Stomach (tissue), 9 donors: ENCODE data around the gene GPR25. TPM values are rescaled to one million over a fixed set of nuclear protein-coding genes. Genes with fewer than 3 reads are reported as not detected.

Experiments used
- DNase-seq, 2 donors: peaks; one replicate each; pipeline versions ENCODE4 v3.0.0 to v3.0.0-alpha.2; 2013 to 2019
- H3K27ac ChIP-seq, 5 donors: fragments of 200-600 bp in 4 of 5; sonication (generic) in 4 of 5; one replicate each; pipeline ENCODE4 v1.5.1; 2013 to 2019; ENCODE audit warnings: mild to moderate bottlenecking in 1 of 5, moderate library complexity in 1 of 5
- H3K27me3 ChIP-seq, 3 donors: fragments of 200-600 bp; sonication (generic); one replicate each; pipeline ENCODE4 v1.5.1; 2017 to 2019; ENCODE audit warnings: mixed run types in 1 of 3
- H3K36me3 ChIP-seq, 4 donors: fragments of 200-600 bp; sonication (generic); 1 replicate in 3 of 4; 2 replicates in 1 of 4; pipeline ENCODE4 v1.5.1; 2016 to 2019
- H3K4me1 ChIP-seq, 4 donors: fragments of 200-600 bp; sonication (generic); one replicate each; pipeline ENCODE4 v1.5.1; 2016 to 2019
- H3K4me3 ChIP-seq, 4 donors: fragments of 200-600 bp; sonication (generic) in 3 of 4; one replicate each; pipeline ENCODE4 v1.5.1; 2016 to 2019; ENCODE audit warnings: mild to moderate bottlenecking in 1 of 4
- H3K9me3 ChIP-seq, 4 donors: fragments of 200-600 bp; sonication (generic); one replicate each; pipeline ENCODE4 v1.5.1; 2016 to 2019
- CTCF ChIP-seq, 7 experiments: fragments of 450-650 bp in 4 of 7; fragments of 200-600 bp in 3 of 7; sonication (generic) in 3 of 7; IDR thresholded peaks; one replicate each; pipeline ENCODE4 v1.5.1; 2016 to 2019; ENCODE audit warnings: antibody characterized with exemption in 7 of 7, control low read depth in 2 of 7, mild to moderate bottlenecking in 1 of 7
- EP300 ChIP-seq: sonication (generic); formaldehyde crosslinking; IDR thresholded peaks from one replicate; pipeline ENCODE4 v1.6.1; 2017; ENCODE audit warnings: antibody characterized with exemption
- POLR2A ChIP-seq, 4 donors: fragments of 450-650 bp; IDR thresholded peaks; one replicate each; pipeline ENCODE4 v1.6.1; 2016; ENCODE audit warnings: antibody characterized with exemption in 4 of 4, control low read depth in 2 of 4, mild to moderate bottlenecking in 1 of 4, moderate library complexity in 1 of 4
- POLR2AphosphoS5 ChIP-seq, 3 donors: sonication (generic); formaldehyde crosslinking; IDR thresholded peaks; one replicate each; pipeline ENCODE4 v1.6.1; 2016; ENCODE audit warnings: antibody characterized with exemption in 3 of 3
- WGBS, 5 donors: extraction: QIAGEN DNeasy Blood & Tissue Kit in 3 of 5; methylation state at CpG; one replicate each; pipeline versions ENCODE4 v1.1.5 to v1.1.7; 2013 to 2018; 5-methylcytosine and 5-hydroxymethylcytosine counted together
- intact Hi-C: fragments of 100-400 bp; cut with DNase I; formaldehyde crosslinking; loops from one replicate; pipeline ENCODE4 v1.15.1; 2023; ENCODE audit warnings: low total_unique reads
- polyA plus RNA-seq, 3 donors: library from polyadenylated mRNA; stranded (reverse); fragments of 200-250 nt; gene quantifications; one replicate each; pipeline ENCODE4 v1.2.3, GENCODE V29; 2013
- total RNA-seq, 5 donors: library from RNA; depleted of rRNA; stranded (reverse); fragments of >200 nt; gene quantifications; one replicate each; pipeline versions ENCODE4 v1.1.0 to v1.2.3, GENCODE V29; 2014 to 2016
- donor health status: healthy with polysubstance abuse.
- donor health status: Bipolar disorder and iron deficiency.
- donor health status: healthy.

The GPR25 gene
- total and polyA plus RNA-seq, 8 donors = 0.08 to 1.5 (median 0.75) TPM; not detected in 5

GRCh38 chr1:200906491-200906890 is 33.7 kb downstream of the GPR25 start:
- Histone ChIP-seq H3K36me3 (peaks cover 0 to 52% (median 16%) of the 10 kb centered on the region in 4 donors), H3K27ac (peak overlapping the region in 3 of 5 donors; percentile 38 to 73 (median 54)), H3K4me3 (no peak overlapping the region), H3K9me3 (no peaks in the 10 kb centered on the region), H3K4me1 (peaks cover 3 to 69% (median 25%) of the 10 kb centered on the region in 4 donors), H3K27me3 (no peaks in the 10 kb centered on the region)
- WGBS, 5 donors = 83 to 89% (median 85%) methylated on average over 2 of the region's 2 CpGs
- no peak for DNase-seq
- intact Hi-C loops = no loop called here
- TF ChIP-seq POLR2AphosphoS5 (IDR thresholded peaks at IDR 0.05) = no peak
- no peak for TF ChIP-seq POLR2A (IDR thresholded peaks at IDR 0.05)
- TF ChIP-seq EP300 = no peak
- TF ChIP-seq CTCF (IDR thresholded peaks at IDR 0.05) = no peak

DNA sequence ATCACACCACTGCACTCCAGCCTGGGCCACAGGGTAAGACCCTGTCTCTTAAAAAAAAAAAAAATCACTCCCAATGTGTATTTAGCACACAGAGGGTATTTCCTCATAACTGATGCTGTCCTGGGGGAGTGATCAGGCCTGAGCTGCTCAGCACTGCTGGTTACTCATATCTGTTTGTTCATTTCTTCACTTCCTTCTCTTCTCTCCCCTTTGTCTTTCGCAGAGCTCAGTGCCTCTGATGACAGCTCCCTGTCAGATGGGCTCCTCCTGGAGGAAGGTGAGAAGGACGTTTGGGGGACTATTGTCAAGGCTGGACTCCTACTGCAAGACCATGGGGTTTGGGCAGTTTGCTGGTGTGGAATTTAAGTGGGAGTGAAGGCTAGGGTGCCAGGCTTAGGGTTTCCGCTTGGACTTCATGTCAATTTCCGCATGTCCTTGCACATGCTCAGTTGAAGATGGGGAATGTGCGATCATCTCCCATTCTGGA is 34.9 kb downstream of the GPR25 start:
- Histone ChIP-seq H3K9me3 (no peaks in the 10 kb centered on the region), H3K36me3 (peaks cover 0 to 51% (median 18%) of the 10 kb centered on the region in 4 donors), H3K27ac (peak overlapping the region; percentile 24 to 78 (median 55)), H3K27me3 (no peaks in the 10 kb centered on the region), H3K4me1 (peaks cover 3 to 57% (median 25%) of the 10 kb centered on the region in 4 donors), H3K4me3 (no peak overlapping the region)
- intact Hi-C loops = no loop called here
- peak in 1 of 2 donors; percentile 26 for DNase-seq
- 70 to 86% (median 77%) methylated on average over 5 of the region's 5 CpGs for WGBS, 5 donors
- TF ChIP-seq CTCF (IDR thresholded peaks at IDR 0.05) (no peak), POLR2AphosphoS5 (IDR thresholded peaks at IDR 0.05) (no peak), EP300 (no peak), POLR2A (IDR thresholded peaks at IDR 0.05) (no peak)

- H3K27ac ChIP-seq = peak overlapping the region; percentile 39 to 78 (median 55)
- no peaks in the 10 kb centered on the region for H3K9me3 ChIP-seq
- no peaks in the 10 kb centered on the region for H3K27me3 ChIP-seq
- TF ChIP-seq POLR2A (IDR thresholded peaks at IDR 0.05) (no peak), POLR2AphosphoS5 (IDR thresholded peaks at IDR 0.05) (peak in 2 of 3 donors; percentile 42 to 79), CTCF (IDR thresholded peaks at IDR 0.05) (no peak), EP300 (no peak)
- peak in 1 of 2 donors; percentile 64 for DNase-seq
- H3K4me1 ChIP-seq = peaks cover 3 to 54% (median 25%) of the 10 kb centered on the region in 4 donors
- no peak overlapping the region for H3K4me3 ChIP-seq
- WGBS, 5 donors = 39 to 79% (median 61%) methylated on average over 4 to 6 of the region's 6 CpGs
- peaks cover 0 to 56% (median 20%) of the 10 kb centered on the region in 4 donors for H3K36me3 ChIP-seq
- intact Hi-C loops = no loop called here
Measured at GRCh38 chr1:200908191-200908868, 35.5 kb downstream of the GPR25 start.

DNA sequence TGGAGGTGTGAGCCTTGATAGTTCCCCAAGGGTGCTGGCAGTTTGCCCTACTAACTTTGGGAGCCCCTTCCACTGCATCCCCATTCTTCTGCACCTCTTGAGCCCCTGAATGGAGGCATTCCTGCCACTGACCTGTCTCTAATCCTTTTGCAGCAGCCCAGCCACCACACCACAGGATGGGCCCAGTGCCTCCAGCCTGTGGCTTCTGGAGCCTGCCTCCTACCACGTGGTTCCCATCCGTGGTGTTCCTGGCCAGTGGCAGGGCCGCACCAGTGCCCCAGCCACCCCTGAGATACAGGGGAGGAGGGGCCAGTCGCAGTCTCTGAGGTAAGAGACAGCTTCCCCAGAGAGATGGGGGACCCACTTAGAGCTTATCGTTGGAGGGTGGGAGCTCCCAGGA is 36.3 kb downstream of the GPR25 start:
- TF ChIP-seq POLR2A (IDR thresholded peaks at IDR 0.05) = no peak
- TF ChIP-seq CTCF (IDR thresholded peaks at IDR 0.05) = no peak
- no peak for TF ChIP-seq EP300
- no peak for TF ChIP-seq POLR2AphosphoS5 (IDR thresholded peaks at IDR 0.05)
- 67 to 82% (median 80%) methylated on average over 3 to 5 of the region's 5 CpGs for WGBS, 5 donors
- peaks cover 3 to 50% (median 25%) of the 10 kb centered on the region in 4 donors for H3K4me1 ChIP-seq

More for the DNA sequence above, 36.3 kb downstream of the GPR25 start:
- Histone ChIP-seq H3K36me3 (peaks cover 0 to 53% (median 20%) of the 10 kb centered on the region in 4 donors), H3K4me3 (no peak overlapping the region), H3K27ac (peak overlapping the region in 4 of 5 donors; percentile 9 to 78 (median 66)), H3K27me3 (no peaks in the 10 kb centered on the region), H3K9me3 (no peaks in the 10 kb centered on the region)
- no peak for DNase-seq
- intact Hi-C loops = no loop called here
